Measurements from ENCODE around the gene EBF4.

DNA sequence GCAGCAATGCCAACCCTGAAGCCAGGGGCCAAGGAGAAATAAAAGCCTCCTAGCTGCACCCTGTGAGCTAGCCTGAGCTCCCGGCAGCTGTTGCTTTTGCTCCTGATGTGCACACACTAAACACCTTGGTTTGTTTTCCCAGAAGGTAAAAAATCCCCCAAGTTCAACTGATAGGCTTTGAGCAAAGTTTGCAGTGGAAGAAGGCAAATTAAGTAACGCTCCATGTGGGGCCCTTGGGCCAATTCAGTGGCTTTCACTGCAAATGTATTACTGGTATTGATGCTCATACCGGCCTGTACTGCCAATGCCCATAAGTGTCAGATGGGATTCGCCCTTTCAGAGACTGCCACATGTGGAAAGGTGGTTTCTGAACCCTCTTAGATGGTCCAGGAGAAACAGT lies 19.1 kb upstream of the EBF4 start:
- TF ChIP-seq CTCF (conservative IDR thresholded peaks at IDR 0.05 in 1 of 2, IDR thresholded peaks at IDR 0.05 in 1 of 2; ENCODE audit: extremely low read depth in 1 of 2, insufficient read depth in 1 of 2, low read depth in 1 of 2, low read length in 2 of 2) (no peak), EZH2 (IDR thresholded peaks at IDR 0.05; ENCODE audit: borderline replicate concordance, low read length) (no peak)

All from mammary epithelial cell (primary cell).